ENCODE results near the gene CREB5. TPM values are rescaled to one million over a fixed set of nuclear protein-coding genes. Genes with fewer than 3 reads are reported as not detected.

Gene CREB5
- total and polyA plus RNA-seq, 9 donors: 0.71 to 15.0 (median 2.7) TPM

GRCh38 chr7:28605427-28606085 lies 193.2 kb downstream of the CREB5 start:
- Histone ChIP-seq H3K9me3 (no peaks in the 10 kb centered on the region), H3K27me3 (no peaks in the 10 kb centered on the region), H3K36me3 (no peaks in the 10 kb centered on the region), H3K4me3 (no peak overlapping the region), H3K27ac (no peak overlapping the region), H3K4me1 (ENCODE audit: insufficient read depth) (no peaks in the 10 kb centered on the region)
- intact Hi-C loops (cut with DNase I): no loop called here
- TF ChIP-seq EP300 (IDR thresholded peaks at IDR 0.05) (no peak), POLR2A (IDR thresholded peaks at IDR 0.05) (no peak), CTCF (IDR thresholded peaks at IDR 0.05) (no peak)
- no peak for DNase-seq
- 44 to 74% (median 50%) methylated on average over 7 of the region's 7 CpGs for WGBS, 3 donors

GRCh38 chr7:28606421-28606820 lies 194.1 kb downstream of the CREB5 start:
- TF ChIP-seq CTCF (IDR thresholded peaks at IDR 0.05) (no peak), POLR2A (IDR thresholded peaks at IDR 0.05) (no peak), EP300 (IDR thresholded peaks at IDR 0.05) (no peak)
- intact Hi-C loops (cut with DNase I): no loop called here
- H3K4me3 ChIP-seq: no peak overlapping the region

GRCh38 chr7:28607855-28608193 lies 195.5 kb downstream of the CREB5 start:
- Histone ChIP-seq H3K4me1 (ENCODE audit: insufficient read depth) (no peaks in the 10 kb centered on the region), H3K9me3 (no peaks in the 10 kb centered on the region), H3K4me3 (no peak overlapping the region), H3K27me3 (no peaks in the 10 kb centered on the region), H3K27ac (no peak overlapping the region), H3K36me3 (no peaks in the 10 kb centered on the region)
- DNase-seq: no peak
- 49 to 63% (median 51%) methylated on average over 4 of the region's 4 CpGs for WGBS, 3 donors
- TF ChIP-seq POLR2A (IDR thresholded peaks at IDR 0.05): no peak
- TF ChIP-seq EP300 (IDR thresholded peaks at IDR 0.05): no peak
- no peak for TF ChIP-seq CTCF (IDR thresholded peaks at IDR 0.05)
- intact Hi-C loops (cut with DNase I): no loop called here

More at GRCh38 chr7:28606421-28606820, 194.1 kb downstream of the CREB5 start:
- no peaks in the 10 kb centered on the region for H3K4me1 ChIP-seq (ENCODE audit: insufficient read depth)
- no peaks in the 10 kb centered on the region for H3K36me3 ChIP-seq
- no peaks in the 10 kb centered on the region for H3K9me3 ChIP-seq
- no peak overlapping the region for H3K27ac ChIP-seq
- no peaks in the 10 kb centered on the region for H3K27me3 ChIP-seq
- DNase-seq: no peak

GRCh38 chr7:28608237-28608656 lies 195.9 kb downstream of the CREB5 start:
- intact Hi-C loops (cut with DNase I): no loop called here
- WGBS, 3 donors: 47 to 69% (median 62%) methylated on average over 1 of the region's 1 CpG
- no peak overlapping the region for H3K4me3 ChIP-seq
- H3K27ac ChIP-seq: no peak overlapping the region
- no peaks in the 10 kb centered on the region for H3K9me3 ChIP-seq
- H3K27me3 ChIP-seq: no peaks in the 10 kb centered on the region
- no peaks in the 10 kb centered on the region for H3K36me3 ChIP-seq
- DNase-seq: no peak
- no peak for TF ChIP-seq EP300 (IDR thresholded peaks at IDR 0.05)
- TF ChIP-seq POLR2A (IDR thresholded peaks at IDR 0.05): no peak
- TF ChIP-seq CTCF (IDR thresholded peaks at IDR 0.05): no peak
- no peaks in the 10 kb centered on the region for H3K4me1 ChIP-seq (ENCODE audit: insufficient read depth)

All from ovary (tissue), 9 donors.